ENCODE data around the gene PRKAA1.
"Not testable (repeated sequence)": the region's sequence is repeated elsewhere in the genome, so short reads cannot be mapped to it uniquely, and the experiment has no call there.

PRKAA1 gene

GRCh38 chr5:40733879-40734563, 64.2 kb downstream of the PRKAA1 start:
- Histone ChIP-seq H3K79me2 (ENCODE audit: insufficient read depth, low read length) (peaks cover 54% of the 10 kb centered on the region), H2AFZ (ENCODE audit: low read depth, low read length) (no peak overlapping the region), H3K36me3 (ENCODE audit: insufficient read depth, low read length) (peaks cover 4% of the 10 kb centered on the region; the same call in 1 of the 2 replicates), H4K20me1 (ENCODE audit: insufficient read depth, low read length) (no peaks in the 10 kb centered on the region), H3K27me3 (ENCODE audit: insufficient read depth, low read length, poor library complexity) (no peaks in the 10 kb centered on the region), H3K4me3 (ENCODE audit: low read depth in 1 of 2, low read length in 2 of 2) (no peak overlapping the region), H3K27ac (ENCODE audit: low read length) (no peak overlapping the region), H3K4me1 (ENCODE audit: insufficient read depth, low read length) (peaks cover 22% of the 10 kb centered on the region), H3K9me3 (ENCODE audit: insufficient read depth, low read length, severe bottlenecking) (no peaks in the 10 kb centered on the region), H3K9ac (ENCODE audit: low read depth, low read length) (no peak overlapping the region), H3K4me2 (ENCODE audit: insufficient read depth, low read length) (no peak overlapping the region)
- no peak for DNase-seq
- TF ChIP-seq EZH2 (IDR thresholded peaks at IDR 0.05; ENCODE audit: borderline replicate concordance, low read depth, low read length, severe bottlenecking), result no peak
- TF ChIP-seq CTCF (IDR thresholded peaks at IDR 0.05; ENCODE audit: borderline replicate concordance, extremely low read depth, low read length, poor library complexity, severe bottlenecking), result no peak
- no peak for ATAC-seq (ENCODE audit: insufficient read depth, low read depth)

- Histone ChIP-seq H3K4me1 (ENCODE audit: insufficient read depth, low read length) (peaks cover 22% of the 10 kb centered on the region), H3K4me2 (ENCODE audit: insufficient read depth, low read length) (no peak overlapping the region), H4K20me1 (ENCODE audit: insufficient read depth, low read length) (no peaks in the 10 kb centered on the region), H3K9ac (ENCODE audit: low read depth, low read length) (no peak overlapping the region), H3K4me3 (ENCODE audit: low read depth in 1 of 2, low read length in 2 of 2) (no peak overlapping the region), H3K27me3 (ENCODE audit: insufficient read depth, low read length, poor library complexity) (no peaks in the 10 kb centered on the region), H3K36me3 (ENCODE audit: insufficient read depth, low read length) (peaks cover 6% of the 10 kb centered on the region; the same call in 1 of the 2 replicates), H2AFZ (ENCODE audit: low read depth, low read length) (no peak overlapping the region), H3K27ac (ENCODE audit: low read length) (no peak overlapping the region), H3K79me2 (ENCODE audit: insufficient read depth, low read length) (peaks cover 54% of the 10 kb centered on the region), H3K9me3 (ENCODE audit: insufficient read depth, low read length, severe bottlenecking) (no peaks in the 10 kb centered on the region)
- DNase-seq (no peak), ATAC-seq (ENCODE audit: insufficient read depth, low read depth) (no peak)
- TF ChIP-seq EZH2 (IDR thresholded peaks at IDR 0.05; ENCODE audit: borderline replicate concordance, low read depth, low read length, severe bottlenecking), result no peak
- TF ChIP-seq CTCF (IDR thresholded peaks at IDR 0.05; ENCODE audit: borderline replicate concordance, extremely low read depth, low read length, poor library complexity, severe bottlenecking), result no peak
Measured at GRCh38 chr5:40733434-40733833, 64.7 kb downstream of the PRKAA1 start.

- not testable (repeated sequence) for ATAC-seq (ENCODE audit: insufficient read depth, low read depth); H3K9ac ChIP-seq (ENCODE audit: low read depth, low read length); H2AFZ ChIP-seq (ENCODE audit: low read depth, low read length); H3K79me2 ChIP-seq (ENCODE audit: insufficient read depth, low read length); DNase-seq; H3K4me1 ChIP-seq (ENCODE audit: insufficient read depth, low read length); H4K20me1 ChIP-seq (ENCODE audit: insufficient read depth, low read length); H3K4me3 ChIP-seq (ENCODE audit: low read depth in 1 of 2, low read length in 2 of 2); H3K27ac ChIP-seq (ENCODE audit: low read length); H3K4me2 ChIP-seq (ENCODE audit: insufficient read depth, low read length); H3K9me3 ChIP-seq (ENCODE audit: insufficient read depth, low read length, severe bottlenecking); H3K27me3 ChIP-seq (ENCODE audit: insufficient read depth, low read length, poor library complexity)
- H3K36me3 ChIP-seq (ENCODE audit: insufficient read depth, low read length), result peaks cover 51% of the 10 kb centered on the region
Measured at GRCh38 chr5:40722497-40722911, 75.7 kb downstream of the PRKAA1 start.

- Histone ChIP-seq H3K4me1 (ENCODE audit: insufficient read depth, low read length) (no peaks in the 10 kb centered on the region), H3K4me2 (ENCODE audit: insufficient read depth, low read length) (no peak overlapping the region), H4K20me1 (ENCODE audit: insufficient read depth, low read length) (no peaks in the 10 kb centered on the region), H3K27ac (ENCODE audit: low read length) (no peak overlapping the region), H3K9me3 (ENCODE audit: insufficient read depth, low read length, severe bottlenecking) (peaks cover 8% of the 10 kb centered on the region), H3K4me3 (ENCODE audit: low read depth in 1 of 2, low read length in 2 of 2) (no peak overlapping the region), H3K36me3 (ENCODE audit: insufficient read depth, low read length) (peaks cover 51% of the 10 kb centered on the region), H3K79me2 (ENCODE audit: insufficient read depth, low read length) (peaks cover 5% of the 10 kb centered on the region; the same call in 1 of the 2 replicates), H2AFZ (ENCODE audit: low read depth, low read length) (no peak overlapping the region), H3K27me3 (ENCODE audit: insufficient read depth, low read length, poor library complexity) (no peaks in the 10 kb centered on the region), H3K9ac (ENCODE audit: low read depth, low read length) (no peak overlapping the region)
- TF ChIP-seq CTCF (IDR thresholded peaks at IDR 0.05; ENCODE audit: borderline replicate concordance, extremely low read depth, low read length, poor library complexity, severe bottlenecking), result no peak
- TF ChIP-seq EZH2 (IDR thresholded peaks at IDR 0.05; ENCODE audit: borderline replicate concordance, low read depth, low read length, severe bottlenecking), result no peak
- DNase-seq (no peak), ATAC-seq (ENCODE audit: insufficient read depth, low read depth) (no peak)
Measured at GRCh38 chr5:40720069-40720468, 78.1 kb downstream of the PRKAA1 start.
